HepG2 (cell line): ENCODE results near the gene TBC1D10B. TPM values are rescaled to one million over a fixed set of nuclear protein-coding genes. Genes with fewer than 3 reads are reported as not detected.

Experiments
- ARID4A ChIP-seq: sonication (generic); formaldehyde crosslinking; IDR thresholded peaks from 2 replicates; pipeline ENCODE4 v1.5.0; 2020; ENCODE audit warnings: mild to moderate bottlenecking, missing genetic modification reagents, borderline replicate concordance
- DZIP1 ChIP-seq: sonication (generic); formaldehyde crosslinking; IDR thresholded peaks from 2 replicates; pipeline ENCODE4 v1.5.0; 2020; ENCODE audit warnings: mild to moderate bottlenecking, missing genetic modification reagents
- E2F2 ChIP-seq: sonication (generic); formaldehyde crosslinking; IDR thresholded peaks from 2 replicates; pipeline ENCODE4 v1.4.0; 2020; ENCODE audit warnings: missing genetic modification reagents, borderline replicate concordance
- GPN1 ChIP-seq: sonication (generic); formaldehyde crosslinking; IDR thresholded peaks from 2 replicates; pipeline ENCODE4 v1.5.1; 2020; ENCODE audit warnings: missing genetic modification reagents, borderline replicate concordance
- GRHL1 ChIP-seq: sonication (generic); formaldehyde crosslinking; conservative IDR thresholded peaks from 2 replicates; pipeline ENCODE4 v1.8.0; 2022; ENCODE audit warnings: missing genetic modification reagents
- HHEX ChIP-seq: IDR thresholded peaks from 2 replicates; pipeline ENCODE4 v1.6.1; 2016; ENCODE audit warnings: control low read depth
- MAX ChIP-seq: IDR thresholded peaks from 2 replicates; pipeline ENCODE4 v1.6.1; 2012; ENCODE audit warnings: inconsistent platforms
- MIER3 ChIP-seq: IDR thresholded peaks from 2 replicates; pipeline ENCODE4 v1.6.1; 2016; ENCODE audit warnings: missing compliant biosample characterization, borderline replicate concordance
- SMAD1 ChIP-seq: sonication (generic); formaldehyde crosslinking; IDR thresholded peaks from 2 replicates; pipeline ENCODE4 v1.4.0; 2020; ENCODE audit warnings: missing genetic modification reagents, low read depth, mild to moderate bottlenecking, borderline replicate concordance
- TFAP4 ChIP-seq: sonication (generic); IDR thresholded peaks from 2 replicates; pipeline ENCODE4 v1.6.1; 2016; ENCODE audit warnings: low read depth, borderline replicate concordance
- TGIF2 ChIP-seq: IDR thresholded peaks from 2 replicates; pipeline ENCODE4 v1.6.1; 2016; ENCODE audit warnings: control low read depth, missing compliant biosample characterization
- ZFP82 ChIP-seq: sonication (generic); formaldehyde crosslinking; IDR thresholded peaks from 2 replicates; pipeline ENCODE4 v1.5.1; 2020; ENCODE audit warnings: mild to moderate bottlenecking, missing genetic modification reagents, borderline replicate concordance
- ZNF563 ChIP-seq: sonication (generic); formaldehyde crosslinking; IDR thresholded peaks from 2 replicates; pipeline ENCODE4 v1.8.0; 2022; ENCODE audit warnings: mild to moderate bottlenecking, moderate library complexity, missing genetic modification reagents
- ZUFSP ChIP-seq: sonication (generic); formaldehyde crosslinking; IDR thresholded peaks from 2 replicates; pipeline ENCODE4 v1.9.0; 2021; ENCODE audit warnings: missing genetic modification reagents, mild to moderate bottlenecking, borderline replicate concordance
- polyA plus RNA-seq, 8 experiments: library from polyadenylated mRNA; depleted of rRNA in 3 of 8; stranded (reverse) in 7 of 8; unstranded in 1 of 8; fragments of >200 nt; fragmentation: Illumina TruSeq in 4 of 8; extraction: Trizol in 4 of 8; gene quantifications; 2 replicates each; pipeline versions ENCODE4 v1.2.1 to v1.2.3, GENCODE V29; 2011 to 2016; ENCODE audit warnings: low read depth in 4 of 8, missing spikeins in 1 of 8, mixed read lengths in 1 of 8; ENCODE audit not compliant: insufficient read depth in 1 of 8
- total RNA-seq, 5 experiments: library from RNA; depleted of rRNA; stranded (reverse); fragments of >200 nt; fragmentation: Illumina TruSeq; extraction: Trizol; gene quantifications; 2 replicates each; pipeline ENCODE4 v1.2.3, GENCODE V29; 2016; ENCODE audit warnings: low read depth in 1 of 5

TBC1D10B gene
- total and polyA plus RNA-seq, 2 of the 13 experiments (the other 11 are each of a cell fraction or from before 2014, with no cell fraction given) = 15.7 to 24.8 TPM

- TF ChIP-seq E2F2 (no peak), ARID4A (CRISPR knock-in tag) (peak; percentile 77; the same call in 1 of the 2 replicates), TGIF2 (CRISPR knock-in tag) (0 out of 2 replicates have a peak, but pooled peaks have one; percentile 59), GPN1 (CRISPR knock-in tag) (no peak), TFAP4 (peak; percentile 46), ZFP82 (CRISPR knock-in tag) (no peak), ZNF563 (no peak), HHEX (CRISPR knock-in tag) (no peak), GRHL1 (CRISPR knock-in tag) (no peak), SMAD1 (no peak), DZIP1 (CRISPR knock-in tag) (no peak), ZUFSP (no peak), MAX (peak; percentile 54; the same call in 1 of the 2 replicates), MIER3 (0 out of 2 replicates have a peak, but pooled peaks have one; percentile 53)
Observed at GRCh38 chr16:30409125-30410060, 39.1 kb upstream of the TBC1D10B start (continued).
